ENCODE measurements around the gene ZNHIT2.

The ZNHIT2 gene

GRCh38 chr11:65083834-65084597, 33.5 kb downstream of the ZNHIT2 start, which contains the start of the genes CDCA5 and ZFPL1:
CDCA5 (minus strand) TSS chr11:65084040; CDS start chr11:65083978, 62 bp downstream.
ZFPL1 (plus strand) TSS chr11:65084222; CDS start chr11:65084699, 477 bp downstream.
- TF ChIP-seq CTCF (IDR thresholded peaks at IDR 0.05; ENCODE audit: poor library complexity, severe bottlenecking): no peak
- peak within 1 kb of the TSS; percentile 65 for H3K27ac ChIP-seq (ENCODE audit: poor library complexity, severe bottlenecking)
- H3K27me3 ChIP-seq (ENCODE audit: insufficient read depth, poor library complexity, severe bottlenecking): no peaks in the 10 kb centered on the region
- no peaks in the 10 kb centered on the region for H3K9me3 ChIP-seq (ENCODE audit: severe bottlenecking)
- peak; percentile 91 for DNase-seq (ENCODE audit: low spot score)
- peaks cover 13% of the 10 kb centered on the region for H3K4me1 ChIP-seq (ENCODE audit: insufficient read depth, poor library complexity, severe bottlenecking)
- H3K36me3 ChIP-seq (ENCODE audit: low read depth): peaks cover 63% of the 10 kb centered on the region
- H3K4me3 ChIP-seq (ENCODE audit: severe bottlenecking): peak within 1 kb of the TSS; percentile 78
- peak; percentile 82 for ATAC-seq (ENCODE audit: low read depth)

- ATAC-seq (ENCODE audit: low read depth) (no peak; the same call in 2 of the 3 replicates), DNase-seq (ENCODE audit: low spot score) (no peak)
- Histone ChIP-seq H3K9me3 (ENCODE audit: severe bottlenecking) (no peaks in the 10 kb centered on the region), H3K4me3 (ENCODE audit: severe bottlenecking) (peak overlapping the region; percentile 78), H3K4me1 (ENCODE audit: insufficient read depth, poor library complexity, severe bottlenecking) (peaks cover 13% of the 10 kb centered on the region), H3K36me3 (ENCODE audit: low read depth) (peaks cover 70% of the 10 kb centered on the region), H3K27ac (ENCODE audit: poor library complexity, severe bottlenecking) (peak overlapping the region; percentile 65), H3K27me3 (ENCODE audit: insufficient read depth, poor library complexity, severe bottlenecking) (no peaks in the 10 kb centered on the region)
- TF ChIP-seq CTCF (IDR thresholded peaks at IDR 0.05; ENCODE audit: poor library complexity, severe bottlenecking): no peak
Measured at GRCh38 chr11:65083134-65083833, 34.2 kb downstream of the ZNHIT2 start.

- no peak overlapping the region for H3K27ac ChIP-seq (ENCODE audit: poor library complexity, severe bottlenecking)
- H3K9me3 ChIP-seq (ENCODE audit: severe bottlenecking): no peaks in the 10 kb centered on the region
- no peak for ATAC-seq (ENCODE audit: low read depth)
- H3K4me1 ChIP-seq (ENCODE audit: insufficient read depth, poor library complexity, severe bottlenecking): peaks cover 7% of the 10 kb centered on the region
- no peak overlapping the region for H3K4me3 ChIP-seq (ENCODE audit: severe bottlenecking)
- peaks cover 61% of the 10 kb centered on the region for H3K36me3 ChIP-seq (ENCODE audit: low read depth)
- TF ChIP-seq CTCF (IDR thresholded peaks at IDR 0.05; ENCODE audit: poor library complexity, severe bottlenecking): no peak
- DNase-seq (ENCODE audit: low spot score): no peak
- no peaks in the 10 kb centered on the region for H3K27me3 ChIP-seq (ENCODE audit: insufficient read depth, poor library complexity, severe bottlenecking)
Measured at GRCh38 chr11:65078786-65079342, 38.6 kb downstream of the ZNHIT2 start.

- TF ChIP-seq CTCF (IDR thresholded peaks at IDR 0.05; ENCODE audit: poor library complexity, severe bottlenecking): peak; percentile 52
- DNase-seq (ENCODE audit: low spot score) (no peak), ATAC-seq (ENCODE audit: low read depth) (peak; percentile 66)
- Histone ChIP-seq H3K36me3 (ENCODE audit: low read depth) (peaks cover 61% of the 10 kb centered on the region), H3K27me3 (ENCODE audit: insufficient read depth, poor library complexity, severe bottlenecking) (no peaks in the 10 kb centered on the region), H3K9me3 (ENCODE audit: severe bottlenecking) (no peaks in the 10 kb centered on the region), H3K27ac (ENCODE audit: poor library complexity, severe bottlenecking) (no peak overlapping the region), H3K4me3 (ENCODE audit: severe bottlenecking) (no peak overlapping the region), H3K4me1 (ENCODE audit: insufficient read depth, poor library complexity, severe bottlenecking) (peaks cover 7% of the 10 kb centered on the region)
Measured at GRCh38 chr11:65078151-65078550, 39.4 kb downstream of the ZNHIT2 start.
